ENCODE results near the gene PRSS57.

The PRSS57 gene

DNA sequence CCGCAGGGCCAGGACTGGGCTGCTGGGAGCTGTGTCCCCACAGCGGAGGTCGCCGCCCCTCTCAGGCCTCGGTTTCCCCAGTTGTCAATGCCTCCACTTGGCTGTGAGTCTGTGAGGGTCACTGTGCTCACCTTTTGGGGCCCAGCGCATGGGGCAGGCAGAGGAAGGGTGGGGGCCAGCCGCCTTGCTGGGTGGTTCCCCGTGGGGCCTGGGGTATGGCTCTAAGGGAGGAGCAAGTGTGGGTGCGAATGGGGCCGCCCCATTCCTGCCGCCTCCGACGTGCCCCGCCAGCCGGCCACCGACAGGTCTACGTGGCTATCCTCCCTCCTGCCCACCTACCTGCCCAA lies 56.4 kb downstream of the PRSS57 start:
- no peak for DNase-seq (ENCODE audit: low read depth)

Data from stimulated activated CD8-positive, alpha-beta memory T cell treated with anti-CD3 and anti-CD28 coated beads, Interleukin-7, amount 100 ng/mL, for 24 hours (primary cell).